Measurements from ENCODE around the gene TASL.
"Not testable (repeated sequence)": the region's sequence is repeated elsewhere in the genome, so short reads cannot be mapped to it uniquely, and the experiment has no call there.

Gene TASL, protein sequence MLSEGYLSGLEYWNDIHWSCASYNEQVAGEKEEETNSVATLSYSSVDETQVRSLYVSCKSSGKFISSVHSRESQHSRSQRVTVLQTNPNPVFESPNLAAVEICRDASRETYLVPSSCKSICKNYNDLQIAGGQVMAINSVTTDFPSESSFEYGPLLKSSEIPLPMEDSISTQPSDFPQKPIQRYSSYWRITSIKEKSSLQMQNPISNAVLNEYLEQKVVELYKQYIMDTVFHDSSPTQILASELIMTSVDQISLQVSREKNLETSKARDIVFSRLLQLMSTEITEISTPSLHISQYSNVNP

DNA sequence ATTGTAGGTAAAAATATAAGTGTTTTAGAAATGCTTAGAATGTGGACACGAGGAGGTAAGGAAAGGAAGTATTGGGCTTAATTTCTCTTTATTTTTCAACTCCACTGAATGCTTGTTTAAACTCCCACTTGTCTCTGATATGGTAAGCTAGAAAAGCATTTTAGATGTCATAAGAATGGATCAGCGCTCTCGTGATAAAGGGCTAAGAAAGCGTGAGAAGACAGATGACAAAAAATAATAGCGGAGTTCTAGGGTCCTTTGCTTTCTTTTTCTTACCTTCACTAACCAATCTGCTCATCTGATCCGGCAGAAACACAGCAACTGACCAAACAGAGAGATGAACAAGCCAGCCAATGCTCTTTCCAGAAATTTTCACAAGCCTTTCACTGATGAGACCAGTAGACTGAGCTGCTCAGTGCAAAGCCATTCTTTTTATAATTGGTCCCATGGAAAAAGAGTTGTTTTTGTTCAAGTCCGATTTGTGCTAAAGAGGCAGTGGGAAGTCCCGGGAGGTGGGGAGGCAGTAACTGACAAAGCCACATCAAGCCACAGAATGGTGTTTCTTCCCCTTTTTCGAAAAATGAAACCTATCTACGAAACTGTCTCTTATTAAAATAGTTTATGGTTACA is at the start of gene TASL:
Gene TASL, minus strand, starts transcription at position 405 of the 630 bp plus-strand sequence. CDS start 17,411 bp downstream, outside the sequence.
- DNase-seq (ENCODE audit: low read depth in 1 of 2, low spot score in 1 of 2), result peak in 1 of 2 donors; percentile 8

DNA sequence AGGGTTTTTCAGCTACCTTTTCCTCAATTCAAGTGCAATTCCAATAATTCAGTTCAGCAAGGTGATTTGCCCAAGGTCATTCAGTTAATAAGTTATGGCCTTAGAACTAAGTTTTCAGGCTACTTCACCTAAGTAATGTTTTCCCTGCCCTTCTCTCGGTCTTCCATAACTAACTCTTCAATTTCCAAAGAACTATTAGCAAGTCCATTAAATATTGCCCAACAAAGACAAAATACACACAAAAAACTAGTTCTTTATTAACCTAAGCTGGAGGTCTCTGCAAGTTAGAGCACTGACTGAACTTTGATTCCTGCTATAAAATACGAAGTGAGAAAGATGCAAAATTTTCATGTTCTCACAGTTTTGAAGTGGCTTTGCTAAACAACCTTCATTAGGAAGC is 48.8 kb upstream of the TASL start:
- DNase-seq (ENCODE audit: low read depth in 1 of 2, low spot score in 1 of 2), result no peak

DNA sequence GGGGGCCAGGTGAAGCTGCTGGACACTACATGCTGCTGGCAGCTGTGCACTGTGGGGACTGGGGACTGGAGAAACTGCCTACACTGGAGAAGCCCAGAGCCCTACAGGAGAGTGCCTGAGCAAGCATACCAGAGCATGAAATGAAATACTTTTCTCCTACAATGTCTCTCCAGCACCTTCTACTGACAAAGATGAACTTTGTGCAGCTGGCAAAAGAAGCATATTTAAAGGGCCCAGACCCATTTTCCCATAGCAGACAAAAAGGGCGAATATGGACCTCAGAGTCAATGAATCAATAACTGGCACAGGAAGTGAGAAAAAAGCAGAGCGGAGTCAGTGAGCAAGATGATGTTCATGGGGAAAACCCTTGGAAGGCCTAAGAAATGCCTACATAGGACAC is 44.8 kb upstream of the TASL start:
- no peak for DNase-seq (ENCODE audit: low read depth in 1 of 2, low spot score in 1 of 2)

DNA sequence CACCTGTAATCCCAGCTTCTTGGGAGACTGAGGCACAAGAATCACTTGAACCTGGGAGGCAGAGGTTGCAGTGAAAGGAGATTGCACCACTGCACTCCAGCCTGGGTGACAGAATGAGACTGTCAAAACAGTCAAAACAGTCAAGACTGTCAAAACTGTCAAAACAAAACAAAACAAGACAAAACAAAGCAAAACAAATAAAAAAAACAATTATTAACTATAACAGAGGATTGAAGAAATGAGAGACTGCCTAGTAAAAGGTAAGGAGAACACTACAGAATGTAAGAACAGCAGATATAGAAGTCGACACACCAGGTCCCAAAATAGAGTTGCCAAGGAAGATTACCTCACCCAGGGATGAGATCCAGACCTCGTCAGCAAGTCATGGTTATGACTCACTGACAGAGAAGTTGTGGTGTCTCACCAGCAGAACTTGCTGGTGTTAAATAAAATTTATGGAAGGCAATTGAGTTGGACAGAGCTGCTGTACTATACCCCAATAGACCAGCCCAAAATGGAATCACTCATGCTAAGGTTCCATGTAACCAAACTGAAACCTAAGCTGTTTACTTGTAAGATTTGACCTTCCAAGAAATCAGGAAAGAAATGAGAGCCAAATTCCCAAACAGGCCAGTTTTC is 43.5 kb upstream of the TASL start:
- no peak for DNase-seq (ENCODE audit: low read depth in 1 of 2, low spot score in 1 of 2)

DNA sequence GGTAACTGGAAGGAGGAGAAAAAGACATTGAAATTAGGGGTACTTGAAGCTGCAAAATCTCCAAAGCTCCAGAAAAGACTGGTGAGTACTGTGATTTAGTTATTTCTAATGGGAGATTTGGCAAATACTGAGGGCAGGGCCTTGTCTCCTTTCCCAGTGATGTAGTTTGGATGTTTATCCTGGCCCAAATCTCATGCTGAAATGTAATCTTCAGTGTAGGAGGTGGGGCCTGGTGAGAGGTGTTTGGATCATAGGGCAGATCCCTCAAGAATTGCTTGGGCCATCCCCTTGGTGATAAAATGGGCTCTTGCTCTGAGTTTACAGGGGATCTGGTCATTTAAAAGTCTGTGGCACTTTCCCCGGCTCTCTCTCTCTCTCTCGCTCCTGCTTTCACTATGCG is 42.6 kb upstream of the TASL start:
- no peak for DNase-seq (ENCODE audit: low read depth in 1 of 2, low spot score in 1 of 2)

DNA sequence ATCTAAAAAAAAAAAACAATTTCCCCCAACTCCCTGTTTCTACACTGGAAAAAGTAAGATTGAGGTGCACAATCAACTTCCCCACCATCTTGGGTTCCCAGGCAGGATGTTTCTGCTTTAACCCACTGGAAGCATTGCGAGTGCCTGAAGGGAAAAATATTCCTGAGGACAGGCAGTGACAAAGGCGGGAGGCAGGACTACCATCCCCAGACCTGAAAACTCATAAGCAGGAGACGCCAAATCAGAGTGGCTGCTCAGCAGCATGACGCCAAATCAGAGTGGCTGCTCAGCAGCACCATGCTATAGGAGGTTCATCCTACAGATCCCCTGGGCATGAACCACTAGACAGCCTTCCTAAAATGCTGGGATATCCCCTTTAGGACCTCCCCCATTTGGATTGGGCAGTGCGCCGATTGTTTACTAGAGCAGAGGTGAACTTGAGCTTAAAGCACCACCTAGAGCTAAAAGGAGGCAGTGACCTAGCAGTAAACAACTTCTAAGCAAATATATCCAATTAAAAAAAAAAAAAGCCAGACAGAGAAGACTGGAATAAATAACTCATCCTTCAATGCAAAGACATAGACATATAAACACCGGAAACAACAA is 40.7 kb upstream of the TASL start:
- no peak for DNase-seq (ENCODE audit: low read depth in 1 of 2, low spot score in 1 of 2)

DNA sequence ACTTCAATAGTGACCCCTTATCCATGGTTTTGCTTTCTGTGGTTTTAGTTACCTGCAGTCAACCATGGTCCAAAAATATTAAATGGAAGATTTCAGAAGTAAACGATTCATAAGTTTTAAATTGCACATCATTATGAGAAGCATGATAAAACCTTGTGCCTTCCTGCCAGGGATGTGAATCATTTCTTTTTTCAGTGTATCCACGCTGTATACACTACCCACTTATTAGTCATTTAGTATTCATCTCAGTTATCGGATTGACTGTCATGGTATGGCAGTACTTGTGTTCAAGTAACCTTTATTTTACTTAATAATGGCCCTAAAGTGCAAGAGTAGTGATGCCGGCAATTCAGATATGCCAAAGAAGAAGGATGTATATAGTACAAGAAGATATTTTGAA is 37.7 kb upstream of the TASL start:
- no peak for DNase-seq (ENCODE audit: low read depth in 1 of 2, low spot score in 1 of 2)

DNA sequence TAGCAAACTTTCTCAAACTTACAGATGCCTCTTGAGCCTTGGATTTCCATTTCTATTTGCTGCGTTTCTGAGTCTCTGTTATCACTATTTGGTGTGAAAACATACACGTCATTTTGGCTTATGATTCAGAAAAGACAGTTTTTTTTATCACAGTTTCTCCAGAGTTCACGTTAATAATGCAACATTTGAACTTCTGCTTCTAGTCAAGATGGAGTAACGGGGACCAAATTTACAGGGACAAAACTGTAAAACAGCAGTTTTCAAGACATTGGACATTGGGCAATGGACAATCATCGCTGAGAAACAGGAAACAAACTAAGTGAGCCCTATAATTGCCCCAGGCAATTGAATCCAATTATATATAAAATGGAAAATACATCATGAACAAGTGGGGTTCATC is 36.2 kb upstream of the TASL start:
- DNase-seq (ENCODE audit: low read depth in 1 of 2, low spot score in 1 of 2), result no peak

DNA sequence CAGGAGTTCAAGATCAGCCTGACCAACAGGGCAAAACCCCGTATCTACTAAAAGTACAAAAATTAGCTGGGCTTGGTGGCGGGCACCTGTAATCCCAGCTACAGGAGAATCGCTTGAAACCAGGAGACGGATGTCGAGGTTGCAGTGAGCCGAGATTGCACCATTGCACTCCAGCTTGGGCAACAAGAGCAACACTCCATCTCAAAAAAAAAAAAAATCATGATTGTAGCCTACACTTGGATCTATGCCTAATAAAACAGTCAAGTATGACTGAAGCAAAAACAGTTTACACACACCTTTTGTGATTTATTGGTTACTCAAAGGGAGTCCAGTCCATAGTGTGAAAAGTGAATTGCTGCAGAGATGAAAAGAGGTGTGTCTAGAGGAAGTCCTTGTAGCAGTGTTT is 34.7 kb upstream of the TASL start:
- no peak for DNase-seq (ENCODE audit: low read depth in 1 of 2, low spot score in 1 of 2)

DNA sequence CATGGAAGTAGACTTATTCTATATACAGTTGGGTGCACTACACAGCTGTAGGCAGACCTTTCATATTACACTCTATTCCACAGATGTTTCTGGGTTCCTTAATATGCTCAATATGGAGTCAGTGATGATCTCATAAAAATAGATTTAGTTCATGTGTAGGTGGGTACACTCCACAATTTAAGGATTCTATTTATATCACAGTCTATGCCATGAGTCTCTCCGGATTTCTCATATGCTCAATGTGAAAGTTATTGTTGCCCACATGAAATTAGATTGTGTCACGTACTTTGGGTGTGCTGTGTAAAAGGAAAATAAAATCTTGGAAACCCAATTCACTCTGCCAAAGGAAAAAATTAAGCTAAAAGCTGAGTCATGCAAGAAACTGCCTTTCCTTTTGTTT is 32.5 kb upstream of the TASL start:
- no peak for DNase-seq (ENCODE audit: low read depth in 1 of 2, low spot score in 1 of 2)

DNA sequence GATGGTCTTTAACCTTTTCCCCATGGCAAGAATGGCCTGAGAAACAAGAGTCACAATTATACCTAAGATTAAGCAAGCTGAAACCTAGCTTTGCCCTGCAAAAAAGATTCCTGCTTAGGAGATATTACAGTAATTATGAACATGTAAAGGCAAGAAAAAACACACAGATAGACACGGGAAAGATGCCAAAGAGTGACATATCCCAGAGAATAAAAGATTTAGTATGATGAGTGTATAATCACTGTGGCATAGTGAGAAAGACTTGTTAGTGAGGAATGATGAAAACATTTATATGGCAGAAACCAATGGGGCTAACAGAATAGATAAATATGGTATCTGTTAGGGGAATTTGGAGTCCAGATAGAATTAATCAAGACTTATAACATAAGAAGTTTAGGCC is 29.6 kb upstream of the TASL start:
- no peak for DNase-seq (ENCODE audit: low read depth in 1 of 2, low spot score in 1 of 2)

DNA sequence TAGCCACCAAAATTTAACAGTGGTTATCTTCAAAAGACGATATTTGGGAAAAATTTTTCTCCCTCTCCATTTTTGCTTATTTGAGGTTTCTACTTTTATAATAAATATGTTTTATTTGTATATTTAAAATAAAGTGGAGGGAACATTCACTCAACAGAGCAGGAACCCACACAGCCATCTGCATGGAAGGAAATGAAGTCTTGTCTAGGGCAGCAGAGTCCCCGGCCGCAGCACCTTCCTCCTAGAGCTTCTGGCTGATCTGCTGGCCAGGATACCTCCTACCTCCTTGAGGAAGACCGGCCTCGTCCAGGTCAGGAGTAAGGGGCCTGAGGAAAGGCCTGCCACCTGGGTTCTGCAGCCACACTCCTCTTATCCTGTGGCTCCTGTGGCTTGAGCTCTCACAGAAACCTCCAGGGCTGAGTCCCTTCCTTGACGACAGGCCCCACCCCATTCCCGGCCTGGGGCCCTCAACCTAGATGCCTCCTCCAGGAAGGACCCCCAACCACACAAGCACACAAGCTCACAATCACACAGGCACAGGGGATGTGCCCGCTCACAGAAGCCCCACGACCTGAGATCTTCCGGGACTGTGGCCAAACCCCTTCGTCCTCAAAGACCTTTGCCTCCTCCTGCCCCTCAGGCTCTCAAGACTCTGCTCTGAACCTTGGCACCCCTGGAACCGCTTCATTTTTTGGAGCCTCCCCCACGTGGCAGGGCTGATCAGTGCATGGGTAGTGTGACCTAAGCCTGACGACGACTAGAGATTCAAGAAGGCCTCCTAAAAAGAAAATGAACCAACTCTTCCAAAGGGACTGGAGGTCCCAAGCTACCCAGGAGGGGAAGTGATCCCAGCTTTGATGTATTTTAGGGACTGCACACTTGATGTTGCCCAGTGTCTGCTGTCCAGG is 23.0 kb upstream of the TASL start:
- DNase-seq (ENCODE audit: low read depth in 1 of 2, low spot score in 1 of 2), result not testable (repeated sequence)

DNA sequence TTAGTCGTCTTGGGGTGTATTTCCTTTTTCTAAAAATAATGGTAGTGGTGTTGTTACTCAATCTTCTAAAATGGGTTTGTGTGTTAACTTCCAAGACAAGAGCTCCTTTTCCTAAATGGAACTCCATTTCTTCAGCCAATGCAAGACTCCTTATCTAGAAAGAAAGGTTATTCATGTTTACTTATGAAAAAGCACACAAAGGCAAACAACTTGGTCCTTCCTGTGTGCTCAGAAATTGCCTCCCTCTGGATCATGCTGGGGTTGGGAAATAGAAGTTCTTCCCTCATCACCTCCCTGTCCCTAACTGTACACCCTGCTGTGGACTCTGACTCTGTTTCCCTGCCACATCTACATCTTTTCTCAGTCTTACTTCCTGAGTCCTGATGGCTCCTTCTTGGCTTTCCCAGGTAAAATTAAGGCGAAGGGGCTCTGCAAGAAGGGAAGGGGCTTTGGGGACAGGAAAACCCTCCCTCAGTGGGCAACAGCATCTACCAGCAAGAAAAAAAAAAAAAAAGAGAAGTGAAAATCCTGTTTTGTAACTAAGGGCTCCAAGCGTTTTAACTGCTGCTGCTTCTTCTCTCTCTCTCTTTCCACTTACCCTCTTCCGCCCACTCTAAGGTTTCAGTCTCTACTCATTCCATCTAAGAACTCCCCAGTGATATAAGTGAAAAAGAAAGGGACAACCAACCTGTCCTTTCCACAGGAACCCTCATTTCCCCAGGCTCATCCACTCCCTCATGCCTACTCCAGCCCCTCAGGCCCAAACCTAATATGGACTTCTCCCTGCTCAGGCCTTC is 19.8 kb upstream of the TASL start:
- no peak for DNase-seq (ENCODE audit: low read depth in 1 of 2, low spot score in 1 of 2)

DNA sequence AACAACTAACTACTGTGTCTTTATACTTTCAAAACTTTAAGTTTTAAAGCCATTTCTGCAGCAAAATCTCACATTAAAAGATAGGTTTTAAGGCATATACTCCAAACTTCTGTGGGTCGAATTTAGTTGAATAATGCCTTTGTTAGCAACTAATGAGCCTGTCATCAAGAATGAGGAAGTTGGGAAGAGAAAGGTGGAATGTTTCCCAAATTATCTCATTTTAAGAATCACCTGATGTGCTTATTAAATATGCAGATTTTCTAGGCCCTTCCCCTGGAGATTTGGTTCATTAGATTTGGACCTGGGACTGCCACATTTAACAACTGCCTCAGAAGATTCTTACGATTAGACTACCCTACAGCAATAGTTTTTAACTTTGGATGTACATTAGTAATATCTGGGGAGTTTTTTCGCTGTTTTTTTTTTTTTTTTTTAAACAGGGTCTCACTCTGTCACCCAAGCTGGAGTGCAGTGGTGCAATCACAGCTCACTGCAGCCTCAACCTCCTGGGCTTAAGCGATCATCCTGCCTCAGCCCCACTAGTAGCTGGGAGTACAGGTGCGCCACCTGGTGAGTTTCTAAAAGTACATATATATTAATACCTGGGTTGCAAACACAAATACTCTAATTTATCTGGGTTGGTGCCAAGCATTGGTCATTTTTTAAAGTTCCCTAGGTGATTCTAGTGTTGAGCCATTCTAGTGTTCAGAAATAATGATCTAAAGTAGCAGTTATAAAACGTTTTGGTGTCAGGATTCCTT is 16.1 kb upstream of the TASL start:
- DNase-seq (ENCODE audit: low read depth in 1 of 2, low spot score in 1 of 2), result no peak

DNA sequence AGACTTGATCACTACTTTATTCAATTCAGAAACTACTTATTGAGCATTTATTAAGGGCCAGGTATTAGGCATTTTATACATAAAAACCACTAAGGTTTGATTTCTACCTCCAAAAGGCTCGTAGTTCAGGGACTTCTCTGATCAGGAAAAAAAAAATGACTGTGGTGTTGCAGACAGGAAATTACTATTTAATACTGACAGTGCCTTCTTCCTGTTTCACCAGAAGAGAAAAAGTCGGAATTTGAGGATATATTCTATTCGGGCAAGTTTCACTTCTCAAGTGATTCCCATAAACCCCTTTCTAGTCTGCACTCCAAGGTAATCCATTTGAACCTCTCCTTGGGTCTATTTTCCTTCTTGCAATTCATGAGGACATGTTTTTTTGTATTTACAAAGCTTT is 15.3 kb upstream of the TASL start:
- DNase-seq (ENCODE audit: low read depth in 1 of 2, low spot score in 1 of 2), result no peak

DNA sequence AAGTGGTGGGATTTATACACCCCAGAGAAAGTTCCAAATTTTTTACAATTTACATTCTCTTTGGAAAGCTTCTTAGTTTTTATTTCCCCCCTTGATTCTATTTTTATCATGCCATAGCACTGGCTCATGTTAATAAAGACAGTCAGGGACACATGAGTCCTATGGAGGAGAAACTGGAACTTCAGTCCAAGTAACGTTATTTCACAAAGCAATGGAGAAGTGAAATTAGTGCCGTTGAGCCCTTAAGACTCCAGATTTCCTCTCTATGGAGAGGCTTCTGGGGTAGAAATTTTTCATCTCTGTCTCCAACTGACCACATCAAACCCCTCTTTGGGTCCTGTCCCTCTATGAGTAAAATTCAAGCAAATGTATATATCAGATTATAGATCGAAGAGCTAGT is 12.8 kb upstream of the TASL start:
- DNase-seq (ENCODE audit: low read depth in 1 of 2, low spot score in 1 of 2), result no peak

DNA sequence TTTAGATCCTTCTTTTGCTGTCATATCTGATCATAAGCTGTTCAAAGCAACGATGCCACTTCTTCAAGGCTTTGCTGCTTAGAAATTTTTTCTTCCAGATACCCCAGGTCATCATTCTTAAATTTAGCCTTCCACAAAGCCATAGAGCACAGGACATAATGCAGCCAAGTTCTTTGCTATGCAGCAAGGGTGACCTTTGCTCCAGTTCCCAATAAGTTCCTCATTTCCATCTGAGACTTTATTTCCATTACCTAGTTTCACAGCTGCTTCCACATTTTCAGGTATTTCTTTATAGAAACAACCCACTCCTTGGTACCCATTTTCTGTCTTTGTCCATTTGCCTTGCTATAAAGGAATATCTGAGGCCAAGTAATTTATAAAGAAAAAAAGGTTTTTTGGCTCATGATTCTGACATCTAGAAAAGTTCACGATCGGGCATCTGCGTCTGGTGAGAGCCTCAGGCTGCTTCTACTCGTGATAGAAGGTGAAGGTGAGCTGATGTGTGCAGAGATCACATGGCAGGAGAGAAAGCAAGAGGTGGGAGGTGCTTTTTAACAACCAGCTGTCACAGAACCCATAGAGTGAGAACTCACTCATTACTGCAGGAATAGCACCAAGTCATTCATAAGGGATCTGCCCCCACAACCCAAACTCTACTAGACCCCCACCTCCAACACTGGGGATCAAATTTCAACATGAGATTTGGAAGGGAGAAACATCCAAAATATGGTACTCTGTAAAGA is 11.8 kb upstream of the TASL start:
- DNase-seq (ENCODE audit: low read depth in 1 of 2, low spot score in 1 of 2), result no peak

DNA sequence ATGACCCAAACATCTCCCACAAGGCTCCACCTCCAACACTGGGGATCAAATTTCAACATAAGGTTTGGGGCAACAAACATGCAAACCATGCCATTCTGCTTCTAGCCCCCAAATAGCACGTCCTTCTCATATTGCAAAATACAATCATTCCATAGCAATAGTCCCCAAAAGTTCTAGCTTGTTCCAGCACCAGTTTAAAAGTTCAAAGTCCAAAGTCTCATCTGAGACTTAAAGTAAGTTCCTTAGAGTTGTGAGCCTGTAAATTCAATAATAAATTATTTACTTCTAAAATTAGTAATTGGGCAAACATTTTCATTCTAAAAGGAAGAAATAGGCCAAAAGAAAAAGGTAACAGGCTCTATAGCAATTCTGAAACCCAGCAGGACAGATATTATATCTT is 8.9 kb upstream of the TASL start:
- no peak for DNase-seq (ENCODE audit: low read depth in 1 of 2, low spot score in 1 of 2)

DNA sequence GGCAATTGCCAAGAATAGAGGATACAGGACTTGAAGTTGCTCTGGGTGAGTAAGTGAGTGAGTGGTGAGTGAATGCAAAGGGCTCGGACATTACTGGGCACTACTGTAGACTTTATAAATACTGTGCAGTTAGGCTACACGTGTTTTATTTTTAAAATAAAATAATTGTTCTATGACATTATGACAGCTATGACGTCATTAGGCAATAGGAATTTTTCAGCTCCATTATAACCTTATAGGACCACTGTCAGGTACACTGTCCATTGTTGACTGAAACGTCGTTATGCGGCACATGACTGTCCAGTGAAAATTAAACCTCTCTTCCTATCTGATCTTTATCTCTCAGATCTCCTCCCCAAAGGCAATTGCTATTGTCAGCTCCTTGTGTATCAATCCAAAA is 5.1 kb upstream of the TASL start:
- no peak for DNase-seq (ENCODE audit: low read depth in 1 of 2, low spot score in 1 of 2)

All from activated CD4-positive, alpha-beta T cell treated with anti-CD3 and anti-CD28 coated beads, Interleukin-2, amount 50 U/mL, for 24 hours (primary cell).